GM18519 (cell line): ENCODE results near the gene STK32B.

Experiments
- ATAC-seq: cut with Tn5 transposase; IDR thresholded peaks from one replicate; pipeline ENCODE4 v1.9.1; 2021; ENCODE audit warnings: mild to moderate bottlenecking, moderate library complexity; ENCODE audit not compliant: unreplicated experiment, low FRiP score

The STK32B gene

DNA sequence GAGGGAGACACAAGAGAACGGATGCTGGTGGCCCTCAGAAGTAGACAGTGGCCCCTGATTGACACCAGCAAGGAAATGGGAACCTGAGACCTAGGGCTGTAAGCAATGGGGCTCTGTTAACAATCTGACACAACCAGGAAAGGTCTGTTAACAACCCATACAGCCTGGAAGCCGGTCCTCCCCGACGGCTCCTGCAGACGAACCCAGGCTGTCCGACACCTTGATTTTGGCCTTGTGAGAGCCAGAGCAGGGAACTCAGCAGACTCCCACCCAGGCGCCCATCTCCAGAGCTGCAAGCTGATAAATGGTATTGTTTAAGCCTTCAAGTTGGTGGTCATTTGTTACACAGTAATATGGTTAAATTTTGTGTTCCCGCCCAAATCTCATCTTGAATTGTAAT is 21.8 kb upstream of the STK32B start:
- ATAC-seq, result no peak

- no peak for ATAC-seq
Measured at GRCh38 chr4:5030221-5030620, 21.1 kb upstream of the STK32B start.

DNA sequence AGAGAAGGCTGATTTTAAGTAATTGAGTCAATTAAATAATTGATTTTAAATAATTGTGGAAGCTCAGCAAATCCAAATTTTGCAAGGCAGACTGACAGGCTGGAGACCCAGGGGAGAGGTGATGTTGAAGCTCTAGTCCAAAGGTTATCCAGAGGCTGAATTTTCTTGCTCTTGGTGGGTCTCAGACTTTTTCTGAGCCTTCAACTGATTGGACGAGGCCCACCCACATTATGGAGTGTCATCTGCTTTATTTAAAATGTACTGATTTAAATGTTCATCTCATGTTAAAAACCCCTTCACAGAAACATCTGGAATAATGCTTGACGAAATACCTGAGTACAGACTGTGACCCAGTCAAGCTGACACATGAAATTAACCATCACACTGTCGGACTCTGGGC is 20.4 kb upstream of the STK32B start:
- ATAC-seq, result no peak

GRCh38 chr4:5032813-5033212 is 18.5 kb upstream of the STK32B start:
- no peak for ATAC-seq

GRCh38 chr4:5033281-5033841 is 17.9 kb upstream of the STK32B start:
- no peak for ATAC-seq

DNA sequence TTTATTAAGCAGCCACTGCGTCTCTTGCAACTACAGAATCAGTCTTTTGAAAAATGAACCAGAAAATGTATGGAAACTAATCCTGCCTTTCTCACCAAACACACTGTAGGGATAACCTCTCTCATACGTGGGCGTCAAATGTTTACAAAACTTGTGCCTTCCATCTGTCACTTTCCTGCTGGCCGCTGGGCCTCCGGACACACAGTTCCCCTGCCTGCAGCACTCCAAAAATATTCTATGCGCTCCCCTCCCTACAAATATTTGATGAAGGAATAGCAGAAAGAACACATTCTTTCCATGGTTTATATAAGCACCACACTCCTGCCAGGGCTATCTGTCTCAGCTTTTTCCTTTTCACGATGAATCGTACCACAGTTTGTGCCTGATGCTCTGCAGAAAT is 17.1 kb upstream of the STK32B start:
- ATAC-seq, result no peak

GRCh38 chr4:5036239-5036638 is 15.0 kb upstream of the STK32B start:
- no peak for ATAC-seq

DNA sequence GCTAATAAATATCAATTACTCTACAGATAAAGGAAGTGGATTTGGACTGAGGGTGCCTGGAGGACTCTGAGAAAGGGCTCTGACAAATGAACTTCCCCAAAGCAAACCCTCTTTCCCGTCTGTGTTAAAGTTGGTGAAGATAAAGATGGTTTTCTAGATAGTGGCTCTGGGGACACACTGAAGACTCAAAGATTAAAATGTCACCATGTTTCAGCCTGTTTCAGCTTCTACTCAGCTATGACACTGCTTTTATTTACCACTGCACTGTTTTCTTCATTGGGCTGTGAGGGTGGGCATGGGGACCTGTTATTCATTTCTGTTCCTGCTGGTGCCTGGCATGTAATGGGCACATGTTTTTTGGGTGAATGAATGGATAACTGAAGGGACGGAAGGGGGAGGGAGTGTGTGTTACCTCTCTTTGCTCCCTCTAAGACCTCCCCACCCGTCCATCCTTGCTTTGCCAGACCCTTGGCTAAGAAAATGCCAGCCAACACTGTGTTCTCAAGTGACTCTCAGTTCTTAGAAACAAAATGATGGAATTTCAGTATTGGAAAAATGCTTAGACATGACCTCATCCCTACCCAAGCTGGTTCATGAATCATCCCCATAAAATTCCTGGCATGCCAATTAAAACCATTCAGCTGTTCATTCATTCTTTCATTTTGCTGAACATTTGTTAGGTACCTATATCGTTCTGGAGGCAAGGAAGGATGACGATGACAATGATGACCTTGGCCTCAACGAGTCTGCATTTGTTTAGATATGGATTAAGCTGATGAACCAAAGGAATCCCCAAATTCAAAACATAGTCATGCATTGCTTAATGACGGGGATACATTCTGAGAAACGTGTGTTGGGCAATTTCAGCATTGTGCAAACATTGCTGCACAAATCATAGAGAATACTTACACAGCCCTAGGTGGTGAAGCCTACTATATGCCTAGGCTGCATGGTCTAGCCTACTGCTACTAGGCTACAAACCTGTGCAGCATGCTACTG is 13.4 kb upstream of the STK32B start:
- no peak for ATAC-seq

- ATAC-seq, result no peak
Measured at GRCh38 chr4:5039800-5040199, 11.5 kb upstream of the STK32B start.

DNA sequence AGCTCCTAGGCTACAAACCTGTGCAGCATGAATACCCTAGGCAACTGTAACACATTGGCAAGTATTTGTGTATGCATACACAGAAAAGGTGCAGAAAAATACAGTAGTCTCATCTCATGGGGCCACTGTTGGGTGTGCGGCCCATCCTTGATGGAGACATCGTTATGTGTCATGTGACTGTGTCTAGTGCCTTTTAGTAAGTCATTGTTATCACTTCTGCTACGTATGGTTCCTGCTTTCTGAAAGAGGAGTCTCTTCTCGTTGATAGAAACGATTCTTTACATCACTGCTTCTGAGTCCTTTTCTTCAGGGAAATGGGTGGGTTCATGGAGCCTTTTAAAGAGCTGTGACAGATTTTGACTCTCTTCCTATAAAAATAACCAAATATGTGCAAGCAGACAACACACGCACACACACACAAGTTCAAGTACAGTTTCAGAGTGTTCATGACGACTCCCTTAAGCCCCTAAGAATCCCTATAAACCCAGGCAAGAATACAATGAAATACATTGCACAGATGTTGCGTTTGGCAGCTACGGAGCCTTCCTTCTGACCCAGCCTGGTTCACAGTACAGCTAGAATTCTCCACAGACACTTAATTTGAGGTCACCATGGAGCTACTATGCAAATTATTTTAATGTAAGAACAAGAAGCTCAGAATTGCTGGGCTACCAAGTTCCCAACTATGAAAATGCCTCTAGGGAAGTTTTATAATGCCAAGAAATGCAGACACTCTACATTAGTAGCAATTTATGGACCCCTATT is 10.2 kb upstream of the STK32B start:
- no peak for ATAC-seq

DNA sequence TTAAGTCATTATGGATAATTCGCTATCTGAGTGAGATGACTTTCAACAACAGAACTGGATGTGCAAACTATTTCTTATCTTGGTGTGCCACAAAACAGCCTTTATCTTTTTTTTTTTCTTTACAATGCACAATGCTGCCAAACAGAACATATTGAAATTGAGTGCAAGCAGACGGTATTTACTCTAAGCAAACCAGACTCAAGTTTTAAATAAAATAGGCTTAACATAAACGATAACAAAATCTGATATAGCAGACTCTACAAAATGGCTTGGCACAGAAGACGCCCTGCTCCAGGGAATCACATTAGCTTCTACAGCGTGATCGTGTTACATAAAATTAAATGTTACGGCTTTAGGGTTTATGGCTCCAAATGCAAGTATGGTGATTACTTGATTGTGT is 9.6 kb upstream of the STK32B start:
- no peak for ATAC-seq

DNA sequence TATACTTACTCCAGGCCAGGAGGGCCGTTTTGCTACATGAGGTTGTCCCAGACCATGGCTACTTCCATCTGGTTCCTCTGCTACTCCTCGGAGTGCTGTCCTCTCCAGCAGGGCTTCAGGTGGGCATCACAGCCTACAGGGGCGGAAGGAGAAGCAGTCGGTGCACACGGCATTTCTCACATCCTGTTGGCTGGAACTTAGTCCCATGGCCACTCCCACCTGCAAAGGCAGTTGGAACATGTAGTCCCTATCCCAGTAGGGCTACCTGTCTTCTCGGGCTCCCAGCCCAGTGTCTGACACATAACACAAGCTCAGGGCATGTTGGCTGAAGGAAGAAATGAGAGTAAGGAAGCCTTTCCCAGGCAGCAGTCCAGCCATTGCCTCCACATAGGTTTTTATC is 7.7 kb upstream of the STK32B start:
- no peak for ATAC-seq

DNA sequence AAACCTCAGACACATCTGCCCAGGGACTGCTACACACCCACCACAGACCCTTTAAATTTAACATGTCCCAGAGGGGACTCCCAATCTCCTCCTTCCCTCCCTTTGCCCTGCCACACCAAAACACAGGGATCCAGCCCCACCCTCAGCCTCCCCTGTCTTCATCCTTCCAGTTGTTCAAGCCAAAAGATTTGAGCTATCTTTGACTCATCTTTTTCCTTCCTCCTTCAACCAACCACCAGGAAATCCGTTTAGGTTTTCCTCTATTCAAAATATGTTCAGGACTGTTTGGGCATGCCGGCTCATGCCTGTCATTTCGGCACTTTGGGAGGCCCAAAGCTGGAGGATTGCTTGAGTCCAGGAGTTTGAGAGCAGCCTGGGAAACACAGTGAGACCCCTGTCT is 6.9 kb upstream of the STK32B start:
- ATAC-seq, result no peak

GRCh38 chr4:5045097-5045496 is 6.2 kb upstream of the STK32B start:
- no peak for ATAC-seq

DNA sequence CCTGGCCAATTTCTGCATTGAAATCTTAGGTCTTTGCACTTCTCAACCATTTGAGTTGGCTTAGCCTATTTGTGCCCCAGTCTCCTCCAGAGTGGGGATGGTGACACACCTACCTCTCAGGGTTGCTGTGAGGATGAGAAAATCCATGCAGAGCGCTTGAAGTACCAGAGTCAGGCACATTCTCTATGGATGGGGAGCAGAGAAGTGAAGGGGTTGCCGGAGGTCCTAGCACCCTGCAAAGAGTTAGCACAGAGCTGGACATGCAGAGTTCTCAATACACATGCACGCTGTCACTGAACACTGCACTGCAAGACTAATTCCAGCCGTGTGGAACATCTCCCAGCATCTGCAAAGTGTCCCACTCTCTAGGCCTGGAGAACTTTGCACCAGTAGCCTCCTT is 2.6 kb upstream of the STK32B start:
- ATAC-seq, result no peak

- no peak for ATAC-seq
Measured at GRCh38 chr4:5050520-5051277, 581 bp upstream of the STK32B start.

DNA sequence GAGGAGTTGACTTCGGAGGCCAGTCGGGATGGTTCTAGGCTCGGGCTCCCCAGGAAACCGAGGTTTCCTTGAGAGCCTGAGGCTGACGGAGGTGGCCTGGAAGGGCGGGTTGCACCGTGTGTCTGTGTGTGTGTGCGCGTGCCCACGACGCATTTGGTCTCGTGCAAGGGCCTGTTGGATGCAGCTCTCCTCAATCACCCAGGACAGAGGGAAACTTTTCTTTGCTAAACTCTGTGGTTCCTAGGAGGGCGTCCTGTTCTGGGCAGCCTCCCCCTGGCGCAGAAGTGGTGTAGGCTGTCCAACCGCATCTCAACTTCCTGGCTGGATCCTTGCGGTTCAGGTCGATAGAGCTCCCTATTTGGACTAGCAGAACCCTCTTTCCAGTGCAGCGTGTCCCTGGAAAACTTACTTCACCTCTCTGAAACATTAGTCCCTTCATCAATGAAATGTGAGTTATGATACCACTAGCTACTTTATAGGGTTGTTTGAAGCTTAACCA is 973 bp downstream of the STK32B start:
- no peak for ATAC-seq

GRCh38 chr4:5052726-5053425 is 1.6 kb downstream of the STK32B start:
- ATAC-seq, result no peak

GRCh38 chr4:5054532-5054931 is 3.3 kb downstream of the STK32B start:
- ATAC-seq, result no peak

DNA sequence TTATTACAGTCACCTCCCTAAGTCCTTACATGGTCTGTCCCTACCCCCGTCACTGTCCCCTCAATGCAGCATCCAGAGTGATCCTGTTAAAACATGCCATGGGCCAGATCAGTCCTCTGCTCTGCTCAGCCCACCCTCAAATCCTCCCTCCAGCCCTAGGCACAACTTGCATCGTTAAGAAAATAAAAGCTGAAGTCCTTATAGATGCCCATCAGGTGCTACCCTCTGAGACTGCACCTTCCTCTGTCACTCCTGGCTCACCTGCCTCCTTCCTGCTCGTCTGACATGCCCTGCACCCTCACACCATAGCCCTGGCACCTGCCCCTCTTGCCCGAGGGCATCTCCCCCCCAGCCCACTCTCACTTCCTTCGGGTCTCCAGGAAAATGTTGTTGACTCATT is 4.1 kb downstream of the STK32B start:
- no peak for ATAC-seq
